Liver (tissue), 3 donors: ENCODE data around the gene SLC4A11.

ENCODE experiments used
- ATF3 ChIP-seq: IDR thresholded peaks from 2 replicates; pipeline ENCODE4 v1.6.1; 2016; ENCODE audit warnings: antibody characterized with exemption
- CTCF ChIP-seq: fragments of 150-350 bp; IDR thresholded peaks from 2 replicates; pipeline ENCODE4 v1.5.1; 2017; ENCODE audit warnings: improper control_type of control experiment, low read depth, low read length; ENCODE audit not compliant: missing input control
- FOXA1 ChIP-seq: IDR thresholded peaks from 2 replicates; pipeline ENCODE4 v1.6.1; 2016; ENCODE audit warnings: antibody characterized with exemption
- GABPA ChIP-seq, 2 donors: IDR thresholded peaks in 1 of 2; conservative IDR thresholded peaks in 1 of 2; 2 replicates each; pipeline ENCODE4 v1.6.1; 2016; ENCODE audit warnings: antibody characterized with exemption in 2 of 2, mild to moderate bottlenecking in 1 of 2, moderate library complexity in 1 of 2
- HNF4A ChIP-seq, 2 donors: conservative IDR thresholded peaks; 2 replicates each; pipeline ENCODE4 v1.6.1; 2016; ENCODE audit warnings: antibody characterized with exemption in 2 of 2, mild to moderate bottlenecking in 2 of 2
- JUND ChIP-seq, 2 donors: IDR thresholded peaks; 2 replicates each; pipeline ENCODE4 v1.6.1; 2016; ENCODE audit warnings: antibody characterized with exemption in 2 of 2
- MAX ChIP-seq: IDR thresholded peaks from 2 replicates; pipeline ENCODE4 v1.6.1; 2016; ENCODE audit warnings: antibody characterized with exemption
- NR2F2 ChIP-seq: IDR thresholded peaks from 2 replicates; pipeline ENCODE4 v1.6.1; 2016; ENCODE audit warnings: antibody characterized with exemption
- SP1 ChIP-seq: IDR thresholded peaks from 2 replicates; pipeline ENCODE4 v1.6.1; 2018; ENCODE audit warnings: antibody characterized with exemption, mild to moderate bottlenecking
- TAF1 ChIP-seq: conservative IDR thresholded peaks from 2 replicates; pipeline ENCODE4 v1.6.1; 2016; ENCODE audit warnings: antibody characterized with exemption, mild to moderate bottlenecking
- YY1 ChIP-seq: IDR thresholded peaks from 2 replicates; pipeline ENCODE4 v1.6.1; 2016; ENCODE audit warnings: antibody characterized with exemption, mild to moderate bottlenecking
- ZBTB33 ChIP-seq: IDR thresholded peaks from 2 replicates; pipeline ENCODE4 v1.6.1; 2016; ENCODE audit warnings: antibody characterized with exemption
- donor health status: healthy.
- donor health status: healthy.

GRCh38 chr20:3221398-3222226 lies 17.4 kb downstream of the SLC4A11 start:
- TF ChIP-seq CTCF, result no peak
- TF ChIP-seq MAX, result no peak
- TF ChIP-seq ATF3, result no peak
- no peak for TF ChIP-seq YY1
- no peak for TF ChIP-seq JUND (IDR thresholded peaks at IDR 0.05)
- TF ChIP-seq ZBTB33, result no peak
- no peak for TF ChIP-seq SP1
- TF ChIP-seq HNF4A (conservative IDR thresholded peaks at IDR 0.05), result no peak
- no peak for TF ChIP-seq NR2F2
- no peak for TF ChIP-seq TAF1
- no peak for TF ChIP-seq FOXA1
- no peak for TF ChIP-seq GABPA (IDR thresholded peaks at IDR 0.05 in 1 of 2, conservative IDR thresholded peaks at IDR 0.05 in 1 of 2)
